ENCODE results near the gene TMEM212. TPM values are rescaled to one million over a fixed set of nuclear protein-coding genes. Genes with fewer than 3 reads are reported as not detected.

Gene TMEM212
- total RNA-seq, 5 donors from 2014 or later (not counting 1 experiment from before 2014, with no cell fraction given), result not detected

- no peaks in the 10 kb centered on the region for H3K27me3 ChIP-seq (replicated peaks in 1 of 2; ENCODE audit: control insufficient read depth in 2 of 2, extremely low read depth in 1 of 2, insufficient read depth in 2 of 2, low read length in 1 of 2)
- H3K27me3 Mint-ChIP-seq, result peaks cover 4 to 7% of the 10 kb centered on the region in 2 donors
- H3K36me3 ChIP-seq (ENCODE audit: control insufficient read depth in 2 of 2, extremely low read depth in 1 of 2, insufficient read depth in 1 of 2, low read length in 1 of 2), result no peaks in the 10 kb centered on the region
- no peaks in the 10 kb centered on the region for H3K4me1 ChIP-seq (ENCODE audit: control insufficient read depth in 1 of 2, extremely low read depth in 1 of 2, insufficient read depth in 2 of 2, low read length in 2 of 2)
- no peaks in the 10 kb centered on the region for H3K9me3 ChIP-seq
- POLR2A ChIA-PET, result no interaction called here
- no peak overlapping the region for H3K4me3 ChIP-seq (ENCODE audit: control insufficient read depth in 1 of 2, extremely low read depth in 1 of 2, low read length in 1 of 2)
- H3K36me3 Mint-ChIP-seq, result no peaks in the 10 kb centered on the region
- no peaks in the 10 kb centered on the region for H3K9me3 Mint-ChIP-seq
- no peak for DNase-seq
- peaks cover 0 to 7% (median 6%) of the 10 kb centered on the region in 3 donors for H3K4me1 Mint-ChIP-seq
- H3K27ac ChIP-seq (ENCODE audit: low read length), result no peak overlapping the region
- WGBS (ENCODE audit: insufficient coverage), result 95% methylated on average over 2 of the region's 3 CpGs
- no peak overlapping the region for H3K4me3 Mint-ChIP-seq
- CTCF ChIA-PET, result no interaction called here
- H3K27ac Mint-ChIP-seq, result no peak overlapping the region
- ATAC-seq (replicated peaks in 1 of 4), result no peak
These were observed 22.1 kb upstream of the TMEM212 start for GRCh38 chr3:171821044-171821443.

- CTCF ChIA-PET, result no interaction called here
These were observed 21.3 kb upstream of the TMEM212 start for GRCh38 chr3:171821778-171822358.

GRCh38 chr3:171822431-171823106, 20.6 kb upstream of the TMEM212 start:
- Histone ChIP-seq H3K27me3 (replicated peaks in 1 of 2; ENCODE audit: control insufficient read depth in 2 of 2, extremely low read depth in 1 of 2, insufficient read depth in 2 of 2, low read length in 1 of 2) (no peaks in the 10 kb centered on the region), H3K27ac (ENCODE audit: low read length) (no peak overlapping the region), H3K4me3 (ENCODE audit: control insufficient read depth in 1 of 2, extremely low read depth in 1 of 2, low read length in 1 of 2) (no peak overlapping the region), H3K36me3 (ENCODE audit: control insufficient read depth in 2 of 2, extremely low read depth in 1 of 2, insufficient read depth in 1 of 2, low read length in 1 of 2) (no peaks in the 10 kb centered on the region), H3K9me3 (no peaks in the 10 kb centered on the region), H3K4me1 (ENCODE audit: control insufficient read depth in 1 of 2, extremely low read depth in 1 of 2, insufficient read depth in 2 of 2, low read length in 2 of 2) (no peaks in the 10 kb centered on the region)
- Mint-ChIP-seq H3K27ac (no peak overlapping the region), H3K36me3 (no peaks in the 10 kb centered on the region), H3K27me3 (peaks cover 7 to 8% of the 10 kb centered on the region in 2 donors), H3K4me3 (no peak overlapping the region), H3K4me1 (peaks cover 0 to 16% (median 14%) of the 10 kb centered on the region in 3 donors), H3K9me3 (no peaks in the 10 kb centered on the region)
- ATAC-seq (replicated peaks in 1 of 4) (no peak), DNase-seq (no peak)
- ChIA-PET POLR2A (interaction anchor here in 1 of 2 donors (1.1 kb wide), 1 partner anchor 12 kb away, joined by 3 read pairs; no protein-coding TSS in a partner anchor), CTCF (no interaction called here)
- WGBS (ENCODE audit: insufficient coverage), result 50% methylated on average over 2 of the region's 4 CpGs

More at GRCh38 chr3:171821778-171822358, 21.3 kb upstream of the TMEM212 start:
- Histone ChIP-seq H3K9me3 (no peaks in the 10 kb centered on the region), H3K27ac (ENCODE audit: low read length) (no peak overlapping the region), H3K36me3 (ENCODE audit: control insufficient read depth in 2 of 2, extremely low read depth in 1 of 2, insufficient read depth in 1 of 2, low read length in 1 of 2) (no peaks in the 10 kb centered on the region), H3K4me1 (ENCODE audit: control insufficient read depth in 1 of 2, extremely low read depth in 1 of 2, insufficient read depth in 2 of 2, low read length in 2 of 2) (no peaks in the 10 kb centered on the region), H3K27me3 (replicated peaks in 1 of 2; ENCODE audit: control insufficient read depth in 2 of 2, extremely low read depth in 1 of 2, insufficient read depth in 2 of 2, low read length in 1 of 2) (no peaks in the 10 kb centered on the region), H3K4me3 (ENCODE audit: control insufficient read depth in 1 of 2, extremely low read depth in 1 of 2, low read length in 1 of 2) (no peak overlapping the region)
- H3K27me3 Mint-ChIP-seq, result peaks cover 4 to 7% of the 10 kb centered on the region in 2 donors
- ATAC-seq (replicated peaks in 1 of 4), result no peak
- peaks cover 0 to 11% (median 9%) of the 10 kb centered on the region in 3 donors for H3K4me1 Mint-ChIP-seq
- no peak for DNase-seq
- no peak overlapping the region for H3K4me3 Mint-ChIP-seq
- POLR2A ChIA-PET, result interaction anchor here in 1 of 2 donors (1.1 kb wide), 1 partner anchor 12 kb away, joined by 3 read pairs; no protein-coding TSS in a partner anchor
- 44% methylated on average over 1 of the region's 2 CpGs for WGBS (ENCODE audit: insufficient coverage)
- no peak overlapping the region for H3K27ac Mint-ChIP-seq
- H3K36me3 Mint-ChIP-seq, result no peaks in the 10 kb centered on the region
- no peaks in the 10 kb centered on the region for H3K9me3 Mint-ChIP-seq

GRCh38 chr3:171824116-171824515, 19.0 kb upstream of the TMEM212 start:
- peaks cover 0 to 23% (median 22%) of the 10 kb centered on the region in 3 donors for H3K4me1 Mint-ChIP-seq
- no peaks in the 10 kb centered on the region for H3K36me3 Mint-ChIP-seq
- H3K27me3 ChIP-seq (replicated peaks in 1 of 2; ENCODE audit: control insufficient read depth in 2 of 2, extremely low read depth in 1 of 2, insufficient read depth in 2 of 2, low read length in 1 of 2), result no peaks in the 10 kb centered on the region
- no peak overlapping the region for H3K27ac Mint-ChIP-seq
- H3K9me3 Mint-ChIP-seq, result no peaks in the 10 kb centered on the region
- WGBS (ENCODE audit: insufficient coverage), result 79% methylated on average over 4 of the region's 6 CpGs
- no peak overlapping the region for H3K4me3 ChIP-seq (ENCODE audit: control insufficient read depth in 1 of 2, extremely low read depth in 1 of 2, low read length in 1 of 2)
- H3K36me3 ChIP-seq (ENCODE audit: control insufficient read depth in 2 of 2, extremely low read depth in 1 of 2, insufficient read depth in 1 of 2, low read length in 1 of 2), result no peaks in the 10 kb centered on the region
- no peaks in the 10 kb centered on the region for H3K9me3 ChIP-seq
- ATAC-seq (replicated peaks in 1 of 4) (no peak), DNase-seq (no peak)
- H3K4me1 ChIP-seq (ENCODE audit: control insufficient read depth in 1 of 2, extremely low read depth in 1 of 2, insufficient read depth in 2 of 2, low read length in 2 of 2), result no peaks in the 10 kb centered on the region
- H3K27me3 Mint-ChIP-seq, result peaks cover 6 to 15% of the 10 kb centered on the region in 2 donors
- CTCF ChIA-PET, result no interaction called here
- POLR2A ChIA-PET, result interaction anchor here in 1 of 2 donors (0.7 kb wide), 1 partner anchor 884 kb away, joined by 3 read pairs; no protein-coding TSS in a partner anchor
- no peak overlapping the region for H3K4me3 Mint-ChIP-seq
- no peak overlapping the region for H3K27ac ChIP-seq (ENCODE audit: low read length)

- H3K36me3 Mint-ChIP-seq, result no peaks in the 10 kb centered on the region
- H3K27me3 Mint-ChIP-seq, result peaks cover 4 to 15% of the 10 kb centered on the region in 2 donors
- peaks cover 0 to under 1% of the 10 kb centered on the region in 2 experiments for H3K27me3 ChIP-seq (replicated peaks in 1 of 2; ENCODE audit: control insufficient read depth in 2 of 2, extremely low read depth in 1 of 2, insufficient read depth in 2 of 2, low read length in 1 of 2)
- CTCF ChIA-PET, result interaction anchor here in 1 of 2 donors (0.5 kb wide), 1 partner anchor 778 kb away, joined by 3 read pairs; no protein-coding TSS in a partner anchor
- no peaks in the 10 kb centered on the region for H3K4me1 ChIP-seq (ENCODE audit: control insufficient read depth in 1 of 2, extremely low read depth in 1 of 2, insufficient read depth in 2 of 2, low read length in 2 of 2)
- DNase-seq (no peak), ATAC-seq (replicated peaks in 1 of 4) (no peak)
- H3K27ac ChIP-seq (ENCODE audit: low read length), result no peak overlapping the region
- WGBS (ENCODE audit: insufficient coverage), result 77% methylated on average over 3 of the region's 7 CpGs
- no peak overlapping the region for H3K4me3 ChIP-seq (ENCODE audit: control insufficient read depth in 1 of 2, extremely low read depth in 1 of 2, low read length in 1 of 2)
- no peaks in the 10 kb centered on the region for H3K36me3 ChIP-seq (ENCODE audit: control insufficient read depth in 2 of 2, extremely low read depth in 1 of 2, insufficient read depth in 1 of 2, low read length in 1 of 2)
- peaks cover 0 to 24% (median 23%) of the 10 kb centered on the region in 3 donors for H3K4me1 Mint-ChIP-seq
- H3K27ac Mint-ChIP-seq, result no peak overlapping the region
- POLR2A ChIA-PET, result no interaction called here
- H3K9me3 Mint-ChIP-seq, result no peaks in the 10 kb centered on the region
- H3K9me3 ChIP-seq, result no peaks in the 10 kb centered on the region
- H3K4me3 Mint-ChIP-seq, result no peak overlapping the region
These were observed 18.3 kb upstream of the TMEM212 start for GRCh38 chr3:171824824-171825221.

GRCh38 chr3:171825222-171825828, 17.8 kb upstream of the TMEM212 start:
- ChIA-PET POLR2A (no interaction called here), CTCF (interaction anchor here in 1 of 2 donors (0.5 kb wide), 1 partner anchor 777 kb away, joined by 3 read pairs; no protein-coding TSS in a partner anchor)
- no peak overlapping the region for H3K4me3 ChIP-seq (ENCODE audit: control insufficient read depth in 1 of 2, extremely low read depth in 1 of 2, low read length in 1 of 2)
- H3K27ac ChIP-seq (ENCODE audit: low read length), result no peak overlapping the region
- DNase-seq, result no peak
- no peak overlapping the region for H3K27ac Mint-ChIP-seq
- peaks cover 0 to 4% of the 10 kb centered on the region in 2 experiments for H3K27me3 ChIP-seq (replicated peaks in 1 of 2; ENCODE audit: control insufficient read depth in 2 of 2, extremely low read depth in 1 of 2, insufficient read depth in 2 of 2, low read length in 1 of 2)
- H3K36me3 Mint-ChIP-seq, result no peaks in the 10 kb centered on the region
- WGBS (ENCODE audit: insufficient coverage), result 84% methylated on average over 3 of the region's 5 CpGs
- H3K4me3 Mint-ChIP-seq, result no peak overlapping the region
- peaks cover 0 to 24% (median 23%) of the 10 kb centered on the region in 3 donors for H3K4me1 Mint-ChIP-seq
- no peaks in the 10 kb centered on the region for H3K9me3 ChIP-seq
- no peaks in the 10 kb centered on the region for H3K4me1 ChIP-seq (ENCODE audit: control insufficient read depth in 1 of 2, extremely low read depth in 1 of 2, insufficient read depth in 2 of 2, low read length in 2 of 2)
- no peaks in the 10 kb centered on the region for H3K36me3 ChIP-seq (ENCODE audit: control insufficient read depth in 2 of 2, extremely low read depth in 1 of 2, insufficient read depth in 1 of 2, low read length in 1 of 2)
- no peak for ATAC-seq (replicated peaks in 1 of 4)
- peaks cover 6 to 15% of the 10 kb centered on the region in 2 donors for H3K27me3 Mint-ChIP-seq
- no peaks in the 10 kb centered on the region for H3K9me3 Mint-ChIP-seq

Measured in T-cell (primary cell).